Endothelial cell of umbilical vein (primary cell): ENCODE results near the gene TKT. TPM values are rescaled to one million over a fixed set of nuclear protein-coding genes. Genes with fewer than 3 reads are reported as not detected.

ENCODE experiments used
- BruUV-seq: library from RNA; stranded (reverse); fragments of 400-500 nt; replicated peaks from 2 replicates; lab custom pipeline; 2021; lab: Mats Ljungman, UMichigan
- CTCF ChIA-PET: fragments of 300-600, 350-600 bp; sonication (Branson Sonifier 250); formaldehyde crosslinking; loops from one replicate; lab custom pipeline; 2021; ENCODE audit warnings: antibody characterized with exemption, inconsistent platforms; lab: Charles Lee
- POLR2A ChIA-PET: fragments of 300-600, 350-600 bp; sonication (Branson Sonifier 250); formaldehyde crosslinking; loops from one replicate; lab custom pipeline; 2021; ENCODE audit warnings: antibody characterized with exemption, inconsistent platforms; lab: Charles Lee
- DNase-seq: peaks from one replicate; pipeline ENCODE4 v3.0.0-alpha.2; 2011; ENCODE audit warnings: low read depth, low spot score
- FAIRE-seq: peaks from 2 replicates; lab custom pipeline; 2011; peaks lifted over from hg19 to GRCh38; lab: Jason Lieb, UNC
- H2AFZ ChIP-seq: 2 replicates; pipeline ENCODE4 v1.6.0; 2012; ENCODE audit warnings: low read depth, low read length, control low read depth, inconsistent platforms
- H3K27ac ChIP-seq: 2 replicates; pipeline ENCODE4 v1.5.1; 2011; ENCODE audit warnings: low read depth, mild to moderate bottlenecking, control low read depth, low read length, moderate library complexity; ENCODE audit not compliant: insufficient read depth
- H3K27me3 ChIP-seq, 2 experiments: 2 replicates each; pipeline versions ENCODE4 v1.6.0 to v1.6.1; 2011; ENCODE audit warnings: low read length in 2 of 2, mixed read lengths in 1 of 2; ENCODE audit not compliant: control insufficient read depth in 2 of 2, insufficient read depth in 2 of 2
- H3K36me3 ChIP-seq, 2 experiments: 2 replicates in 1 of 2; 3 replicates in 1 of 2; pipeline ENCODE4 v1.5.1; 2011; ENCODE audit warnings: low read length in 2 of 2, mild to moderate bottlenecking in 1 of 2, moderate library complexity in 1 of 2; ENCODE audit not compliant: control insufficient read depth in 2 of 2, insufficient read depth in 2 of 2; ENCODE audit errors: extremely low read depth in 1 of 2
- H3K4me1 ChIP-seq: 3 replicates; pipeline ENCODE4 v1.5.1; 2011; ENCODE audit warnings: mild to moderate bottlenecking, low read length; ENCODE audit not compliant: control insufficient read depth, insufficient read depth; ENCODE audit errors: extremely low read depth
- H3K4me2 ChIP-seq: 2 replicates; pipeline ENCODE4 v1.6.1; 2011; ENCODE audit warnings: low read length, control low read depth, mixed read lengths; ENCODE audit not compliant: insufficient read depth
- H3K4me3 ChIP-seq, 3 experiments: fragments of 200-600 bp in 1 of 3; sonication (generic), shearing (Covaris generic) in 1 of 3; replicated peaks in 1 of 3; 2 replicates each; pipeline ENCODE4 v1.5.1; 2011 to 2016; ENCODE audit warnings: control low read depth in 3 of 3, low read length in 3 of 3, mild to moderate bottlenecking in 2 of 3, inconsistent platforms in 1 of 3, low read depth in 1 of 3, moderate library complexity in 1 of 3; ENCODE audit not compliant: insufficient read depth in 1 of 3
- H3K79me2 ChIP-seq: 2 replicates; pipeline ENCODE4 v1.6.0; 2012; ENCODE audit warnings: low read length, inconsistent platforms; ENCODE audit not compliant: control insufficient read depth, insufficient read depth
- H3K9ac ChIP-seq: replicated peaks from 2 replicates; pipeline ENCODE3; 2011; ENCODE audit warnings: low read length, control low read depth; ENCODE audit not compliant: insufficient read depth; ENCODE audit errors: extremely low read depth
- H3K9me1 ChIP-seq: replicated peaks from 3 replicates; pipeline ENCODE4 v1.6.0; 2011; ENCODE audit warnings: mild to moderate bottlenecking, low read length; ENCODE audit not compliant: control insufficient read depth, insufficient read depth; ENCODE audit errors: extremely low read depth
- H3K9me3 ChIP-seq: replicated peaks from 2 replicates; pipeline ENCODE4 v1.5.1; 2012; ENCODE audit warnings: low read length, inconsistent platforms; ENCODE audit not compliant: control insufficient read depth, insufficient read depth
- H4K20me1 ChIP-seq: replicated peaks from 2 replicates; pipeline ENCODE3; 2011; ENCODE audit warnings: mild to moderate bottlenecking, low read length; ENCODE audit not compliant: control insufficient read depth, insufficient read depth; ENCODE audit errors: extremely low read depth
- CTCF ChIP-seq, 2 donors: IDR thresholded peaks; 1 replicate in 1 of 2; 2 replicates in 1 of 2; pipeline ENCODE4 v1.5.1; 2011; ENCODE audit warnings: low read length in 2 of 2, mild to moderate bottlenecking in 2 of 2, moderate library complexity in 2 of 2, control low read depth in 1 of 2, inconsistent platforms in 1 of 2, low read depth in 1 of 2; ENCODE audit not compliant: insufficient read depth in 1 of 2; ENCODE audit errors: extremely low read depth in 1 of 2
- EZH2 ChIP-seq: IDR thresholded peaks from 2 replicates; pipeline ENCODE4 v1.6.1; 2012; ENCODE audit warnings: borderline replicate concordance, low read depth, mild to moderate bottlenecking, moderate library complexity, low read length, inconsistent platforms; ENCODE audit not compliant: severe bottlenecking
- FOS ChIP-seq: IDR thresholded peaks from 2 replicates; pipeline ENCODE4 v1.6.1; 2011; ENCODE audit warnings: mild to moderate bottlenecking, low read length, moderate library complexity, borderline replicate concordance; ENCODE audit not compliant: insufficient read depth
- GATA2 ChIP-seq: IDR thresholded peaks from 2 replicates; pipeline ENCODE4 v1.7.0; 2011; ENCODE audit warnings: low read depth, mild to moderate bottlenecking, moderate library complexity, mixed read lengths, low read length; ENCODE audit not compliant: insufficient read length, insufficient read depth
- JUN ChIP-seq: IDR thresholded peaks from 2 replicates; pipeline ENCODE4 v1.6.1; 2011; ENCODE audit warnings: borderline replicate concordance, low read depth; ENCODE audit not compliant: insufficient read length, insufficient read depth
- MAX ChIP-seq: IDR thresholded peaks from 2 replicates; pipeline ENCODE4 v1.6.1; 2011; ENCODE audit not compliant: insufficient read depth, insufficient read length
- MYC ChIP-seq: IDR thresholded peaks from one replicate; pipeline ENCODE4 v1.6.1; 2011; ENCODE audit warnings: mild to moderate bottlenecking, low read depth, low read length
- POLR2A ChIP-seq: IDR thresholded peaks from 2 replicates; pipeline ENCODE4 v1.6.1; 2012; ENCODE audit warnings: low read depth, mild to moderate bottlenecking, control low read depth, low read length
- POLR2AphosphoS5 ChIP-seq: IDR thresholded peaks from 2 replicates; pipeline ENCODE4 v1.6.1; 2012; ENCODE audit warnings: low read depth, mild to moderate bottlenecking, control low read depth, low read length, moderate library complexity; ENCODE audit not compliant: insufficient read depth
- dilution Hi-C: fragments of 300-500 bp; cut with MboI; formaldehyde crosslinking; loops from one replicate; pipeline ENCODE4 v1.15.0; 2019; ENCODE audit warnings: low sequenced_read_pairs; ENCODE audit not compliant: extremely low pct_ligation_motif_present
- intact Hi-C: fragments of 100-400 bp; cut with micrococcal nuclease; formaldehyde crosslinking; loops from one replicate; pipeline ENCODE4 v1.10.0; 2022
- polyA plus RNA-seq, 4 experiments: library from polyadenylated mRNA; depleted of rRNA in 3 of 4; stranded (reverse) in 3 of 4; unstranded in 1 of 4; fragments of >200 nt; gene quantifications; 2 replicates each; pipeline versions ENCODE4 v1.2.1 to v1.2.3, GENCODE V29; 2011 to 2012; ENCODE audit warnings: missing spikeins in 1 of 4
- total RNA-seq: library from RNA; stranded (reverse); gene quantifications from 2 replicates; pipeline ENCODE4 v1.2.3, GENCODE V29; 2021

Gene TKT
- total and polyA plus RNA-seq, 2 donors (not counting 3 experiments of a cell fraction or from before 2014, with no cell fraction given): 287 to 586 TPM

- TF ChIP-seq FOS: no peak
- TF ChIP-seq POLR2AphosphoS5: no peak
- TF ChIP-seq GATA2: no peak
- no peak for TF ChIP-seq MYC
- TF ChIP-seq JUN: no peak
- no peak for TF ChIP-seq EZH2
- no peak for TF ChIP-seq CTCF (IDR thresholded peaks at IDR 0.05; ENCODE audit: extremely low read depth in 1 of 2, insufficient read depth in 1 of 2, low read depth in 1 of 2, low read length in 2 of 2)
- TF ChIP-seq POLR2A: no peak
- TF ChIP-seq MAX: no peak
- Histone ChIP-seq H3K27ac (no peak overlapping the region), H3K4me1 (no peaks in the 10 kb centered on the region), H3K36me3 (peaks cover 59 to 76% of the 10 kb centered on the region in 2 experiments), H3K79me2 (peaks cover 2% of the 10 kb centered on the region), H3K9me3 (no peaks in the 10 kb centered on the region), H2AFZ (no peak overlapping the region), H3K27me3 (no peaks in the 10 kb centered on the region), H4K20me1 (no peaks in the 10 kb centered on the region), H3K9ac (no peak overlapping the region), H3K4me3 (no peak overlapping the region), H3K9me1 (no peaks in the 10 kb centered on the region), H3K4me2 (no peak overlapping the region)
- DNase-seq: no peak
- POLR2A ChIA-PET: no interaction called here
- dilution Hi-C loops: no loop called here
- CTCF ChIA-PET: no interaction called here
- intact Hi-C loops: no loop called here
- FAIRE-seq: no peak
- no TSS peak for BruUV-seq
These were observed 28.9 kb downstream of the TKT start for GRCh38 chr3:53226841-53227407.
